Liver (tissue), 9 donors: ENCODE measurements around the gene KRCC1. TPM values are rescaled to one million over a fixed set of nuclear protein-coding genes. Genes with fewer than 3 reads are reported as not detected.

ENCODE experiments used
- DNase-seq: peaks from one replicate; pipeline ENCODE4 v3.0.0-alpha.2; 2017; ENCODE audit warnings: low spot score
- H3K27ac ChIP-seq, 2 donors: one replicate each; pipeline ENCODE4 v1.7.0; 2013; ENCODE audit warnings: inconsistent platforms in 2 of 2, low read length in 2 of 2, control low read depth in 1 of 2, low read depth in 1 of 2, mild to moderate bottlenecking in 1 of 2
- H3K27me3 ChIP-seq, 4 donors: one replicate each; pipeline versions ENCODE4 v1.6.1 to v1.7.0; 2013; ENCODE audit warnings: low read length in 3 of 4, inconsistent platforms in 1 of 4, mild to moderate bottlenecking in 1 of 4, moderate library complexity in 1 of 4; ENCODE audit not compliant: control insufficient read depth in 4 of 4, insufficient read depth in 4 of 4
- H3K36me3 ChIP-seq, 4 donors: one replicate each; pipeline versions ENCODE4 v1.6.1 to v1.7.0; 2013; ENCODE audit warnings: low read length in 3 of 4, mild to moderate bottlenecking in 3 of 4, low read depth in 1 of 4, moderate library complexity in 1 of 4; ENCODE audit not compliant: control insufficient read depth in 4 of 4, insufficient read depth in 3 of 4
- H3K4me1 ChIP-seq, 4 donors: one replicate each; pipeline versions ENCODE4 v1.6.1 to v1.7.0; 2013; ENCODE audit warnings: low read length in 3 of 4, mild to moderate bottlenecking in 3 of 4, moderate library complexity in 1 of 4; ENCODE audit not compliant: control insufficient read depth in 4 of 4, insufficient read depth in 4 of 4
- H3K4me3 ChIP-seq, 3 donors: one replicate each; pipeline versions ENCODE4 v1.6.1 to v1.7.0; 2013; ENCODE audit warnings: low read length in 3 of 3, control low read depth in 1 of 3, low read depth in 1 of 3, mild to moderate bottlenecking in 1 of 3
- H3K9ac ChIP-seq, 2 donors: one replicate each; pipeline ENCODE4 v1.7.0; 2013; ENCODE audit warnings: low read length in 2 of 2, mild to moderate bottlenecking in 2 of 2, moderate library complexity in 2 of 2, control low read depth in 1 of 2, low read depth in 1 of 2
- H3K9me3 ChIP-seq, 4 donors: one replicate each; pipeline versions ENCODE4 v1.6.1 to v1.7.0; 2013; ENCODE audit warnings: low read length in 3 of 4; ENCODE audit not compliant: control insufficient read depth in 4 of 4
- ATF3 ChIP-seq: IDR thresholded peaks from 2 replicates; pipeline ENCODE4 v1.6.1; 2016; ENCODE audit warnings: antibody characterized with exemption
- CTCF ChIP-seq: fragments of 150-350 bp; IDR thresholded peaks from 2 replicates; pipeline ENCODE4 v1.5.1; 2017; ENCODE audit warnings: improper control_type of control experiment, low read depth, low read length; ENCODE audit not compliant: missing input control
- EGR1 ChIP-seq, 2 donors: IDR thresholded peaks; 2 replicates each; pipeline ENCODE4 v1.6.1; 2016 to 2018; ENCODE audit warnings: antibody characterized with exemption in 2 of 2, low read depth in 2 of 2
- FOXA1 ChIP-seq: IDR thresholded peaks from 2 replicates; pipeline ENCODE4 v1.6.1; 2016; ENCODE audit warnings: antibody characterized with exemption
- FOXA2 ChIP-seq: IDR thresholded peaks from 2 replicates; pipeline ENCODE4 v1.6.1; 2016; ENCODE audit warnings: antibody characterized with exemption
- GABPA ChIP-seq, 2 donors: IDR thresholded peaks in 1 of 2; conservative IDR thresholded peaks in 1 of 2; 2 replicates each; pipeline ENCODE4 v1.6.1; 2016; ENCODE audit warnings: antibody characterized with exemption in 2 of 2, mild to moderate bottlenecking in 1 of 2, moderate library complexity in 1 of 2
- HNF4A ChIP-seq, 2 donors: conservative IDR thresholded peaks; 2 replicates each; pipeline ENCODE4 v1.6.1; 2016; ENCODE audit warnings: antibody characterized with exemption in 2 of 2, mild to moderate bottlenecking in 2 of 2
- HNF4G ChIP-seq: IDR thresholded peaks from 2 replicates; pipeline ENCODE4 v1.6.1; 2016; ENCODE audit warnings: antibody characterized with exemption
- JUND ChIP-seq, 2 donors: IDR thresholded peaks; 2 replicates each; pipeline ENCODE4 v1.6.1; 2016; ENCODE audit warnings: antibody characterized with exemption in 2 of 2
- RAD21 ChIP-seq, 2 donors: IDR thresholded peaks; 2 replicates each; pipeline ENCODE4 v1.6.1; 2016; ENCODE audit warnings: antibody characterized with exemption in 2 of 2, mild to moderate bottlenecking in 2 of 2
- REST ChIP-seq: IDR thresholded peaks from 2 replicates; pipeline ENCODE4 v1.6.1; 2016; ENCODE audit warnings: antibody characterized with exemption, mild to moderate bottlenecking
- RXRA ChIP-seq, 2 donors: IDR thresholded peaks; 2 replicates each; pipeline ENCODE4 v1.6.1; 2017 to 2018; ENCODE audit warnings: antibody characterized with exemption in 2 of 2, mild to moderate bottlenecking in 1 of 2
- SP1 ChIP-seq: IDR thresholded peaks from 2 replicates; pipeline ENCODE4 v1.6.1; 2018; ENCODE audit warnings: antibody characterized with exemption, mild to moderate bottlenecking
- YY1 ChIP-seq: IDR thresholded peaks from 2 replicates; pipeline ENCODE4 v1.6.1; 2016; ENCODE audit warnings: antibody characterized with exemption, mild to moderate bottlenecking
- ZBTB33 ChIP-seq: IDR thresholded peaks from 2 replicates; pipeline ENCODE4 v1.6.1; 2016; ENCODE audit warnings: antibody characterized with exemption
- WGBS: extraction: QIAGEN DNeasy Blood & Tissue Kit; methylation state at CpG from one replicate; pipeline ENCODE4 v1.1.7; 2013; 5-methylcytosine and 5-hydroxymethylcytosine counted together
- polyA plus RNA-seq, 2 donors: library from polyadenylated mRNA; stranded (reverse) in 1 of 2; unstranded in 1 of 2; fragments of 200-250 nt in 1 of 2; fragments of >200 nt in 1 of 2; fragmentation: Nextera tagmentation in 1 of 2; extraction: Ambion mirVana in 1 of 2; gene quantifications; one replicate each; pipeline versions ENCODE4 v1.2.1 to v1.2.3, GENCODE V29; 2013 to 2015
- total RNA-seq, 2 donors: library from RNA; depleted of rRNA; stranded (reverse); fragments of >200 nt; gene quantifications; one replicate each; pipeline ENCODE4 v1.2.3, GENCODE V29; 2014
- donor health status: healthy.
- donor health status: healthy.
- donor health status: healthy.
- donor health status: healthy.
- donor health status: healthy.

Gene KRCC1
- total and polyA plus RNA-seq, 4 donors, result 7.0 to 14.8 (median 11.5) TPM

- H3K27ac ChIP-seq, result no peak overlapping the region
- TF ChIP-seq HNF4G, result no peak
- no peak for TF ChIP-seq CTCF
- no peak for TF ChIP-seq FOXA1
- TF ChIP-seq RAD21 (IDR thresholded peaks at IDR 0.05), result peak in 1 of 2 donors; percentile 31
- TF ChIP-seq FOXA2, result no peak
- TF ChIP-seq HNF4A (conservative IDR thresholded peaks at IDR 0.05), result peak; percentile 12 to 22
- peak in 1 of 2 donors; percentile 12 for TF ChIP-seq RXRA (IDR thresholded peaks at IDR 0.05)
- TF ChIP-seq JUND (IDR thresholded peaks at IDR 0.05), result no peak
- no peak for TF ChIP-seq REST
- TF ChIP-seq SP1, result no peak
- no peak for TF ChIP-seq YY1
- TF ChIP-seq ZBTB33, result no peak
- no peak for TF ChIP-seq EGR1 (IDR thresholded peaks at IDR 0.05; ENCODE audit: low read depth in 2 of 2)
- TF ChIP-seq GABPA (IDR thresholded peaks at IDR 0.05 in 1 of 2, conservative IDR thresholded peaks at IDR 0.05 in 1 of 2), result no peak
- TF ChIP-seq ATF3, result no peak
- WGBS, result 58% methylated on average over 4 of the region's 4 CpGs
Measured at GRCh38 chr2:88074854-88075292, 19.3 kb upstream of the KRCC1 start.

GRCh38 chr2:88074150-88074549 lies 18.6 kb upstream of the KRCC1 start:
- H3K36me3 ChIP-seq, result no peaks in the 10 kb centered on the region
- H3K27ac ChIP-seq, result no peak overlapping the region
- no peaks in the 10 kb centered on the region for H3K4me1 ChIP-seq
- H3K9ac ChIP-seq, result no peak overlapping the region
- DNase-seq, result no peak
- no peaks in the 10 kb centered on the region for H3K9me3 ChIP-seq
- H3K27me3 ChIP-seq, result no peaks in the 10 kb centered on the region
- TF ChIP-seq GABPA (IDR thresholded peaks at IDR 0.05 in 1 of 2, conservative IDR thresholded peaks at IDR 0.05 in 1 of 2) (no peak), HNF4A (conservative IDR thresholded peaks at IDR 0.05) (no peak)
- no peak overlapping the region for H3K4me3 ChIP-seq

More at GRCh38 chr2:88074854-88075292, 19.3 kb upstream of the KRCC1 start:
- Histone ChIP-seq H3K9ac (no peak overlapping the region), H3K36me3 (no peaks in the 10 kb centered on the region), H3K27me3 (no peaks in the 10 kb centered on the region), H3K4me3 (no peak overlapping the region), H3K4me1 (no peaks in the 10 kb centered on the region), H3K9me3 (no peaks in the 10 kb centered on the region)
- no peak for DNase-seq
